Osteoblast (primary cell): ENCODE results near the gene TMEM270. TPM values are rescaled to one million over a fixed set of nuclear protein-coding genes. Genes with fewer than 3 reads are reported as not detected.

Experiments used
- DNase-seq: peaks from one replicate; pipeline ENCODE4 v3.0.0; 2011; ENCODE audit warnings: low spot score, mixed read lengths; ENCODE audit not compliant: insufficient read length; ENCODE audit errors: missing footprints
- H2AFZ ChIP-seq: 2 replicates; pipeline ENCODE4 v1.6.0; 2011; ENCODE audit warnings: mild to moderate bottlenecking, low read length
- H3K27ac ChIP-seq: 2 replicates; pipeline ENCODE4 v1.5.1; 2011; ENCODE audit warnings: mild to moderate bottlenecking, low read depth, low read length, moderate library complexity
- H3K27me3 ChIP-seq: 2 replicates; pipeline ENCODE4 v1.6.0; 2012; ENCODE audit warnings: mild to moderate bottlenecking, control low read depth, inconsistent platforms, low read length, moderate library complexity; ENCODE audit not compliant: insufficient read depth
- H3K36me3 ChIP-seq: 2 replicates; pipeline ENCODE4 v1.5.1; 2011; ENCODE audit warnings: mild to moderate bottlenecking, low read length, control low read depth, moderate library complexity; ENCODE audit not compliant: insufficient read depth
- H3K4me1 ChIP-seq: 2 replicates; pipeline ENCODE4 v1.5.1; 2011; ENCODE audit warnings: mild to moderate bottlenecking, low read length, control low read depth, moderate library complexity; ENCODE audit not compliant: insufficient read depth
- H3K4me2 ChIP-seq: 2 replicates; pipeline ENCODE4 v1.6.0; 2011; ENCODE audit warnings: mild to moderate bottlenecking, low read length; ENCODE audit not compliant: insufficient read depth
- H3K4me3 ChIP-seq: fragments of 200-600 bp; sonication (generic); 3 replicates; pipeline ENCODE4 v1.5.1; 2012; ENCODE audit warnings: mild to moderate bottlenecking, low read length, inconsistent platforms; ENCODE audit not compliant: insufficient read depth
- H3K79me2 ChIP-seq: 2 replicates; pipeline ENCODE4 v1.6.0; 2012; ENCODE audit warnings: mild to moderate bottlenecking, low read length, control low read depth, inconsistent platforms; ENCODE audit not compliant: insufficient read depth
- H3K9me3 ChIP-seq: 2 replicates; pipeline ENCODE4 v1.5.1; 2011; ENCODE audit warnings: low read depth, low read length, control low read depth
- H4K20me1 ChIP-seq: 2 replicates; pipeline ENCODE4 v1.6.0; 2012; ENCODE audit warnings: mild to moderate bottlenecking, low read length, control low read depth; ENCODE audit not compliant: insufficient read depth
- CTCF ChIP-seq: IDR thresholded peaks from 2 replicates; pipeline ENCODE4 v1.5.1; 2011; ENCODE audit warnings: mild to moderate bottlenecking, low read depth, low read length, moderate library complexity; ENCODE audit errors: extremely low read depth
- total RNA-seq: library from RNA; depleted of rRNA; stranded (reverse); fragments of >200 nt; gene quantifications from 2 replicates; pipeline ENCODE4 v1.2.3, GENCODE V29; 2012

The TMEM270 gene
- total RNA-seq, 1 donor = not detected

- no peaks in the 10 kb centered on the region for H4K20me1 ChIP-seq
- TF ChIP-seq CTCF = no peak
- no peak overlapping the region for H3K4me3 ChIP-seq
- no peaks in the 10 kb centered on the region for H3K9me3 ChIP-seq
- no peaks in the 10 kb centered on the region for H3K27me3 ChIP-seq
- peak overlapping the region; percentile 61 for H2AFZ ChIP-seq
- H3K4me1 ChIP-seq = peaks cover 44% of the 10 kb centered on the region
- no peak overlapping the region for H3K27ac ChIP-seq
- no peaks in the 10 kb centered on the region for H3K36me3 ChIP-seq
- H3K4me2 ChIP-seq = no peak overlapping the region
- no peaks in the 10 kb centered on the region for H3K79me2 ChIP-seq
- DNase-seq = peak; percentile 10
These were observed 12.8 kb upstream of the TMEM270 start for GRCh38 chr7:73847941-73848723.

- no peaks in the 10 kb centered on the region for H3K79me2 ChIP-seq
- peak overlapping the region; percentile 99 for H3K27ac ChIP-seq
- TF ChIP-seq CTCF = no peak
These were observed 10.2 kb upstream of the TMEM270 start for GRCh38 chr7:73850781-73851207.

GRCh38 chr7:73851410-73852338, 9.3 kb upstream of the TMEM270 start:
- H3K36me3 ChIP-seq = no peaks in the 10 kb centered on the region
- TF ChIP-seq CTCF = no peak
- H2AFZ ChIP-seq = no peak overlapping the region
- DNase-seq = peak; percentile 94
- no peaks in the 10 kb centered on the region for H4K20me1 ChIP-seq
- H3K27ac ChIP-seq = peak overlapping the region; percentile 99
- H3K4me2 ChIP-seq = peak overlapping the region; percentile 72
- no peaks in the 10 kb centered on the region for H3K79me2 ChIP-seq
- H3K27me3 ChIP-seq = no peaks in the 10 kb centered on the region
- H3K4me3 ChIP-seq = peak overlapping the region; percentile 20
- H3K9me3 ChIP-seq = no peaks in the 10 kb centered on the region
- H3K4me1 ChIP-seq = peaks cover 36% of the 10 kb centered on the region

More at GRCh38 chr7:73850781-73851207, 10.2 kb upstream of the TMEM270 start:
- H3K36me3 ChIP-seq = no peaks in the 10 kb centered on the region
- H3K4me1 ChIP-seq = peaks cover 38% of the 10 kb centered on the region
- H3K4me2 ChIP-seq = peak overlapping the region; percentile 72
- no peak overlapping the region for H2AFZ ChIP-seq
- H3K27me3 ChIP-seq = no peaks in the 10 kb centered on the region
- DNase-seq = peak; percentile 96
- H4K20me1 ChIP-seq = no peaks in the 10 kb centered on the region
- no peaks in the 10 kb centered on the region for H3K9me3 ChIP-seq
- no peak overlapping the region for H3K4me3 ChIP-seq
